22Rv1 (cell line): Measurements from ENCODE around the gene SUN5.

Experiments
- ZFX ChIP-seq: fragments of 450-650 bp; IDR thresholded peaks from 2 replicates; pipeline ENCODE4 v1.6.1; 2017; ENCODE audit warnings: antibody characterized with exemption, borderline replicate concordance
- TF ChIP-seq, protein P1 (sequence below): fragments of 450-650 bp; IDR thresholded peaks from 2 replicates; pipeline ENCODE4 v1.5.1; 2017; ENCODE audit warnings: mild to moderate bottlenecking

DNA sequence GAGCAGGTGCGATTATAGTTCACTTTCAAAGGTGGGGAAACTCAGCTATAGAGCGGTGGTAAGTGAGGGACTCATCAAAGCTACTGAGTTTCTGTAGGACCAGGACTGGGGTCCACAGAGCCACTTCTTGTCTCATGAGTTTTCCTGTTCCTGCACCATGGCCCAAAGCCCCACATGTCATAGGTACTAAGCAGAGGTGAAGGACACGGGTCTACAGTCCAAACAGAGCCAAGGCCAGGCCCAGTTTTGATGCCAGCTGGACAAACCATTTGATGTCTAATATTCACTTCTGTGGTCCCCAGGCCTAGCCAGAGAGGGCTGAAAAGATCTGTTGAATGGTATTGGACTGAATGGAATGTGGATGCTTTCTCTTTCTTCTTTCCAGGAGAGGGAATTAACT, 38.2 kb upstream of the SUN5 start:
- TF ChIP-seq, protein P1, sequence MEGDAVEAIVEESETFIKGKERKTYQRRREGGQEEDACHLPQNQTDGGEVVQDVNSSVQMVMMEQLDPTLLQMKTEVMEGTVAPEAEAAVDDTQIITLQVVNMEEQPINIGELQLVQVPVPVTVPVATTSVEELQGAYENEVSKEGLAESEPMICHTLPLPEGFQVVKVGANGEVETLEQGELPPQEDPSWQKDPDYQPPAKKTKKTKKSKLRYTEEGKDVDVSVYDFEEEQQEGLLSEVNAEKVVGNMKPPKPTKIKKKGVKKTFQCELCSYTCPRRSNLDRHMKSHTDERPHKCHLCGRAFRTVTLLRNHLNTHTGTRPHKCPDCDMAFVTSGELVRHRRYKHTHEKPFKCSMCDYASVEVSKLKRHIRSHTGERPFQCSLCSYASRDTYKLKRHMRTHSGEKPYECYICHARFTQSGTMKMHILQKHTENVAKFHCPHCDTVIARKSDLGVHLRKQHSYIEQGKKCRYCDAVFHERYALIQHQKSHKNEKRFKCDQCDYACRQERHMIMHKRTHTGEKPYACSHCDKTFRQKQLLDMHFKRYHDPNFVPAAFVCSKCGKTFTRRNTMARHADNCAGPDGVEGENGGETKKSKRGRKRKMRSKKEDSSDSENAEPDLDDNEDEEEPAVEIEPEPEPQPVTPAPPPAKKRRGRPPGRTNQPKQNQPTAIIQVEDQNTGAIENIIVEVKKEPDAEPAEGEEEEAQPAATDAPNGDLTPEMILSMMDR: no peak
- TF ChIP-seq ZFX: no peak
